CD14-positive monocyte (primary cell): Measurements from ENCODE around the gene ASB4. TPM values are rescaled to one million over a fixed set of nuclear protein-coding genes. Genes with fewer than 3 reads are reported as not detected.

Experiments
- DNase-seq, 3 donors: peaks; one replicate each; pipeline ENCODE4 v3.0.0-alpha.2; 2011 to 2022
- H2AFZ ChIP-seq: 2 replicates; pipeline ENCODE4 v1.6.0; 2012; ENCODE audit warnings: mild to moderate bottlenecking, low read depth, low read length, inconsistent platforms; ENCODE audit not compliant: insufficient read depth, poor library complexity, severe bottlenecking
- H3K27ac ChIP-seq, 2 donors: 1 replicate in 1 of 2; 2 replicates in 1 of 2; pipeline ENCODE4 v1.5.1; 2012 to 2013; ENCODE audit warnings: low read length in 2 of 2, control low read depth in 1 of 2, inconsistent platforms in 1 of 2, low read depth in 1 of 2, mild to moderate bottlenecking in 1 of 2
- H3K27me3 ChIP-seq, 2 donors: one replicate each; pipeline versions ENCODE4 v1.6.0 to v1.6.1; 2011 to 2013; ENCODE audit warnings: low read length in 2 of 2; ENCODE audit not compliant: control insufficient read depth in 2 of 2, insufficient read depth in 2 of 2
- H3K36me3 ChIP-seq, 2 donors: replicated peaks in 1 of 2; 1 replicate in 1 of 2; 2 replicates in 1 of 2; pipeline versions ENCODE4 v1.5.1 to v1.6.1; 2012 to 2013; ENCODE audit warnings: low read length in 2 of 2, control low read depth in 1 of 2, inconsistent platforms in 1 of 2, mild to moderate bottlenecking in 1 of 2; ENCODE audit not compliant: insufficient read depth in 2 of 2, control insufficient read depth in 1 of 2
- H3K4me1 ChIP-seq, 2 donors: 1 replicate in 1 of 2; 2 replicates in 1 of 2; pipeline versions ENCODE4 v1.5.1 to v1.6.1; 2012 to 2013; ENCODE audit warnings: low read length in 2 of 2, control low read depth in 1 of 2, inconsistent platforms in 1 of 2, mild to moderate bottlenecking in 1 of 2, moderate library complexity in 1 of 2; ENCODE audit not compliant: insufficient read depth in 2 of 2, control insufficient read depth in 1 of 2
- H3K4me2 ChIP-seq: replicated peaks from 2 replicates; pipeline ENCODE3; 2012; ENCODE audit warnings: low read length, moderate library complexity, mild to moderate bottlenecking; ENCODE audit not compliant: poor library complexity, severe bottlenecking; ENCODE audit errors: extremely low read depth
- H3K4me3 ChIP-seq, 3 experiments: fragments of 200-600 bp in 1 of 3; sonication (generic) in 1 of 3; replicated peaks in 1 of 3; 1 replicate in 2 of 3; 2 replicates in 1 of 3; pipeline ENCODE4 v1.5.1; 2011 to 2013; ENCODE audit warnings: low read length in 3 of 3, mild to moderate bottlenecking in 3 of 3, control low read depth in 2 of 3, low read depth in 2 of 3, inconsistent platforms in 1 of 3, moderate library complexity in 1 of 3
- H3K79me2 ChIP-seq: 2 replicates; pipeline ENCODE4 v1.6.0; 2012; ENCODE audit warnings: mild to moderate bottlenecking, control low read depth, inconsistent platforms, low read length, moderate library complexity; ENCODE audit not compliant: insufficient read depth
- H3K9ac ChIP-seq: 2 replicates; pipeline ENCODE4 v1.6.0; 2017; ENCODE audit warnings: low read length, mild to moderate bottlenecking; ENCODE audit not compliant: insufficient read depth, poor library complexity, severe bottlenecking
- H3K9me3 ChIP-seq, 2 donors: replicated peaks in 1 of 2; 1 replicate in 1 of 2; 2 replicates in 1 of 2; pipeline versions ENCODE4 v1.5.1 to v1.6.1; 2012 to 2013; ENCODE audit warnings: low read length in 2 of 2, control low read depth in 1 of 2; ENCODE audit not compliant: control insufficient read depth in 1 of 2, insufficient read depth in 1 of 2
- H4K20me1 ChIP-seq: 2 replicates; pipeline ENCODE4 v1.6.0; 2012; ENCODE audit warnings: mild to moderate bottlenecking, low read length, control low read depth, moderate library complexity; ENCODE audit not compliant: insufficient read depth
- H3K27ac Mint-ChIP-seq, 7 donors: one replicate each; pipeline ENCODE4 v1.8.0; 2020; ENCODE audit warnings: mild to moderate bottlenecking in 7 of 7, mixed read lengths in 7 of 7, moderate library complexity in 6 of 7, inconsistent platforms in 2 of 7
- H3K27me3 Mint-ChIP-seq, 3 donors: one replicate each; pipeline ENCODE4 v1.8.0; 2021 to 2022; ENCODE audit warnings: low read depth in 3 of 3, mild to moderate bottlenecking in 3 of 3, mixed read lengths in 3 of 3, moderate library complexity in 3 of 3, inconsistent platforms in 1 of 3
- H3K36me3 Mint-ChIP-seq, 2 donors: one replicate each; pipeline ENCODE4 v1.8.0; 2020; ENCODE audit warnings: mixed read lengths in 2 of 2, inconsistent platforms in 1 of 2, mild to moderate bottlenecking in 1 of 2
- H3K4me1 Mint-ChIP-seq: one replicate; pipeline ENCODE4 v1.8.0; 2020; ENCODE audit warnings: mild to moderate bottlenecking, mixed read lengths
- H3K4me3 Mint-ChIP-seq, 2 donors: one replicate each; pipeline ENCODE4 v1.8.0; 2020; ENCODE audit warnings: mild to moderate bottlenecking in 2 of 2, mixed read lengths in 2 of 2, moderate library complexity in 1 of 2
- H3K9me3 Mint-ChIP-seq, 7 donors: one replicate each; pipeline ENCODE4 v1.8.0; 2020 to 2022; ENCODE audit warnings: mixed read lengths in 7 of 7, mild to moderate bottlenecking in 6 of 7, moderate library complexity in 6 of 7, inconsistent platforms in 2 of 7
- WGBS: methylation state at CpG from one replicate; pipeline ENCODE4 v1.1.5; 2013; ENCODE audit warnings: missing lambda C conversion rate; ENCODE audit not compliant: insufficient coverage; 5-methylcytosine and 5-hydroxymethylcytosine counted together
- intact Hi-C, 2 donors: fragments of 100-400 bp; cut with micrococcal nuclease; formaldehyde crosslinking; loops; one replicate each; pipeline versions ENCODE4 v1.15.0 to v1.15.1; 2023
- polyA plus RNA-seq, 3 donors: library from polyadenylated mRNA; depleted of rRNA in 1 of 3; unstranded in 2 of 3; stranded (reverse) in 1 of 3; fragments of 300-500 nt in 2 of 3; fragments of >200 nt in 1 of 3; fragmentation: Illumina TruSeq in 2 of 3; gene quantifications; 1 replicate in 2 of 3; 2 replicates in 1 of 3; pipeline ENCODE4 v1.2.3, GENCODE V29; 2012 to 2021
- TF ChIP-seq, protein P1 (sequence below): fragments of 200-600 bp; IDR thresholded peaks from one replicate; pipeline ENCODE4 v1.8.0; 2022; ENCODE audit warnings: antibody characterized with exemption, mild to moderate bottlenecking

Gene ASB4
- polyA plus RNA-seq, 3 donors, result not detected

DNA sequence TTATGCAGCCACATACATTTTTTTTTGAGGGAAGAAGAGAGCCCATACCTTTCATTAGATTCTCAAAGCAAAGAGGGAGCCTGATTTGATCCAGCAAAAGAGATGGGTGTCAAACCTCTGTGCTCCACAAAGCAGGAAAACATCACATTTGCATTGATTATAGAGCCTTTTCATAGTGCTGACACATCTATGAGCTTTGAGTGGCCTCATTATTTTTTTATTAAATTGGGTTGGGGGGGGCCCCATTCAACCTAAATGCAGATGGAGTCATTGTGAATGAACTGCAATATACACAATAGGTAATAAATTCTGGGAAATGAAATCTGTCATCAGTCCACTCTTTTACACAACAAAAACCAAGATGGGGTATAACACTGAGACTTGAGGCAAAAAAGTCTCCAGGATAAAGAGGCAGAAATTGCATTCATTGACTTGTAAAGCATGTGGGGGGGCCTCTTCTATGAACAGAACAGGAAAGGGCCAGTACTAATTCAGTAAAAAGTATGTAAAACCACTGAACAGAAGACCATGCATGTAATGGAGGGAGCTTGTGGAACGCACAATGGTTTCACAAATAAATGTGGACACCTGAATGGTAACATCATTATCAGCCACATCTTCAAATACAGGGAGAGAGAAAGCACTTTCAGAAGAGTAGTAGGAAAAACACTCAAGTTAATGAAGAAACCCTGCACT lies 17.7 kb upstream of the ASB4 start:
- Mint-ChIP-seq H3K36me3 (no peaks in the 10 kb centered on the region), H3K27me3 (peaks cover 0 to 4% (median 2%) of the 10 kb centered on the region in 3 donors), H3K9me3 (peaks cover 0 to 8% (median 4%) of the 10 kb centered on the region in 7 donors), H3K27ac (no peak overlapping the region), H3K4me3 (no peak overlapping the region), H3K4me1 (peaks cover 2% of the 10 kb centered on the region)
- Histone ChIP-seq H3K9ac (no peak overlapping the region), H3K79me2 (no peaks in the 10 kb centered on the region), H3K27ac (no peak overlapping the region), H2AFZ (no peak overlapping the region), H3K36me3 (no peaks in the 10 kb centered on the region), H3K4me1 (no peaks in the 10 kb centered on the region), H3K9me3 (peaks cover 0 to 2% of the 10 kb centered on the region in 2 donors), H3K4me2 (no peak overlapping the region), H3K4me3 (no peak overlapping the region), H3K27me3 (no peaks in the 10 kb centered on the region), H4K20me1 (no peaks in the 10 kb centered on the region)
- TF ChIP-seq, protein P1, sequence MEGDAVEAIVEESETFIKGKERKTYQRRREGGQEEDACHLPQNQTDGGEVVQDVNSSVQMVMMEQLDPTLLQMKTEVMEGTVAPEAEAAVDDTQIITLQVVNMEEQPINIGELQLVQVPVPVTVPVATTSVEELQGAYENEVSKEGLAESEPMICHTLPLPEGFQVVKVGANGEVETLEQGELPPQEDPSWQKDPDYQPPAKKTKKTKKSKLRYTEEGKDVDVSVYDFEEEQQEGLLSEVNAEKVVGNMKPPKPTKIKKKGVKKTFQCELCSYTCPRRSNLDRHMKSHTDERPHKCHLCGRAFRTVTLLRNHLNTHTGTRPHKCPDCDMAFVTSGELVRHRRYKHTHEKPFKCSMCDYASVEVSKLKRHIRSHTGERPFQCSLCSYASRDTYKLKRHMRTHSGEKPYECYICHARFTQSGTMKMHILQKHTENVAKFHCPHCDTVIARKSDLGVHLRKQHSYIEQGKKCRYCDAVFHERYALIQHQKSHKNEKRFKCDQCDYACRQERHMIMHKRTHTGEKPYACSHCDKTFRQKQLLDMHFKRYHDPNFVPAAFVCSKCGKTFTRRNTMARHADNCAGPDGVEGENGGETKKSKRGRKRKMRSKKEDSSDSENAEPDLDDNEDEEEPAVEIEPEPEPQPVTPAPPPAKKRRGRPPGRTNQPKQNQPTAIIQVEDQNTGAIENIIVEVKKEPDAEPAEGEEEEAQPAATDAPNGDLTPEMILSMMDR, result no peak
- no peak for DNase-seq
- intact Hi-C loops, result no loop called here
- WGBS, result no CpG with 5 or more reads among the region's 1 CpG

DNA sequence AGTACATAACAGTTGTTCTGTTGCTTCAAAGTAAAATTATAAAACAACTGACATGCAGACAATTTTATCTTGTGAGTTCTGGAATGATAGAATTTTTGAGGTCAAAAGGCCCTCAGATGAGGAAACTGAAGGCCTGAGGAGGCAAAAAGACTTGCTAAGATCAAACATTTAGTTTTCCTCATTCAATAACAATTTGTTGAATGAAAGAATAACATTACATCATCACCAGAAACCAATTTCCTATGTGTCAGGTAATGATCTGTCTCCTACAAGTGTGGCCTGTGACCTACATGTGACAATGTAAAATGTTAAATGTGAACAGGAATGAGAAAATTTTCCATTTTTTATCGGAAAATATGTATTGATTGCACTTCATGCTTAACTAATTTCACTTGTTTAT lies 16.6 kb upstream of the ASB4 start:
- intact Hi-C loops, result no loop called here
- H3K27ac Mint-ChIP-seq, result no peak overlapping the region
- no peak overlapping the region for H3K9ac ChIP-seq
- peaks cover 2% of the 10 kb centered on the region for H3K4me1 Mint-ChIP-seq
- peaks cover 0 to 2% (median 0%) of the 10 kb centered on the region in 7 donors for H3K9me3 Mint-ChIP-seq
- no peaks in the 10 kb centered on the region for H3K4me1 ChIP-seq
- peaks cover 0 to 4% (median 2%) of the 10 kb centered on the region in 3 donors for H3K27me3 Mint-ChIP-seq
- H3K36me3 ChIP-seq, result no peaks in the 10 kb centered on the region
- H3K79me2 ChIP-seq, result no peaks in the 10 kb centered on the region
- DNase-seq, result no peak
- H4K20me1 ChIP-seq, result no peaks in the 10 kb centered on the region
- H3K4me2 ChIP-seq, result no peak overlapping the region
- no peak overlapping the region for H3K4me3 Mint-ChIP-seq
- no peaks in the 10 kb centered on the region for H3K36me3 Mint-ChIP-seq
- no peaks in the 10 kb centered on the region for H3K27me3 ChIP-seq
- H3K9me3 ChIP-seq, result no peaks in the 10 kb centered on the region
- no CpG with 5 or more reads among the region's 1 CpG for WGBS
- H3K4me3 ChIP-seq, result no peak overlapping the region
- H3K27ac ChIP-seq, result no peak overlapping the region
- TF ChIP-seq, protein P1, result no peak
- H2AFZ ChIP-seq, result no peak overlapping the region
